Chondrocyte (in vitro differentiated cells): ENCODE measurements around the gene MCC. TPM values are rescaled to one million over a fixed set of nuclear protein-coding genes. Genes with fewer than 3 reads are reported as not detected.
"Not testable (repeated sequence)": the region's sequence is repeated elsewhere in the genome, so short reads cannot be mapped to it uniquely, and the experiment has no call there.

Experiments
- DNase-seq: peaks from one replicate; pipeline ENCODE4 v3.0.0; 2021; ENCODE audit warnings: mixed read lengths, low spot score
- H3K27ac Mint-ChIP-seq: one replicate; pipeline ENCODE4 v1.8.0; 2021; ENCODE audit warnings: mild to moderate bottlenecking, moderate library complexity, mixed read lengths; ENCODE audit not compliant: unreplicated experiment
- H3K27me3 Mint-ChIP-seq: 2 replicates; pipeline ENCODE4 v1.8.0; 2021; ENCODE audit warnings: low read depth, mixed read lengths
- H3K36me3 Mint-ChIP-seq: 2 replicates; pipeline ENCODE4 v1.8.0; 2021; ENCODE audit warnings: low read depth, mixed read lengths
- H3K4me1 Mint-ChIP-seq: 2 replicates; pipeline ENCODE4 v1.8.0; 2021; ENCODE audit warnings: low read depth, mild to moderate bottlenecking, mixed read lengths
- H3K4me3 Mint-ChIP-seq: one replicate; pipeline ENCODE4 v1.8.0; 2021; ENCODE audit warnings: mild to moderate bottlenecking, moderate library complexity, mixed read lengths; ENCODE audit not compliant: unreplicated experiment
- H3K9me3 Mint-ChIP-seq: 2 replicates; pipeline ENCODE4 v1.8.0; 2021; ENCODE audit warnings: low read depth, mixed read lengths
- total RNA-seq: library from RNA; stranded (reverse); gene quantifications from 3 replicates; pipeline ENCODE4 v1.2.1, GENCODE V29; 2021
- TF ChIP-seq, protein P1 (sequence below): fragments of 200-600 bp; sonication (generic); IDR thresholded peaks from 2 replicates; pipeline ENCODE4 v1.5.0; 2021; ENCODE audit warnings: antibody characterized with exemption, mild to moderate bottlenecking, moderate library complexity

MCC gene
- total RNA-seq, 1 donor from 2014 or later, result 15.0 TPM

DNA sequence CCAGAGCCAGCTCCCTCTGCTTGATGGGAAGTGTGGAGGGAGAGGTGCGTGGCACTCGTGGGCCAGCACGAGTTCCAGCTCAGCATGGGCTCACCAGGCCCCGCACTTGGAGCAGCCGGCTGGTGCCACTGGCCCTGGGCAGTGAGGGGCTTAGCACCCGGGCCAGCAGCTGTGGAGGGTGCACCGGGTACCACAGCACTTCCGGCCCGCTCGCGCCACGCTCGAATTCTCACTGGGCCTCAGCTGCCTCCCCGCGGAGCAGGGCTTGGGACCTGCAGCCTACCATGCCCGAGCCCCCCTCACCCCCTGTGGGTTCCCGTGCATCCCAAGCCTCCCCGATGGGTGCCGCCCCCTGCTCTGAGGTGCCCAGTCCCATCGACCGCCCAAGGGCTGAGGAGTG is 413.2 kb downstream of the MCC start:
- Mint-ChIP-seq H3K4me3 (no peak overlapping the region), H3K27me3 (no peaks in the 10 kb centered on the region), H3K36me3 (peaks cover 27% of the 10 kb centered on the region), H3K27ac (no peak overlapping the region), H3K9me3 (peaks cover 27% of the 10 kb centered on the region), H3K4me1 (no peaks in the 10 kb centered on the region)
- no peak for DNase-seq
- TF ChIP-seq, protein P1, sequence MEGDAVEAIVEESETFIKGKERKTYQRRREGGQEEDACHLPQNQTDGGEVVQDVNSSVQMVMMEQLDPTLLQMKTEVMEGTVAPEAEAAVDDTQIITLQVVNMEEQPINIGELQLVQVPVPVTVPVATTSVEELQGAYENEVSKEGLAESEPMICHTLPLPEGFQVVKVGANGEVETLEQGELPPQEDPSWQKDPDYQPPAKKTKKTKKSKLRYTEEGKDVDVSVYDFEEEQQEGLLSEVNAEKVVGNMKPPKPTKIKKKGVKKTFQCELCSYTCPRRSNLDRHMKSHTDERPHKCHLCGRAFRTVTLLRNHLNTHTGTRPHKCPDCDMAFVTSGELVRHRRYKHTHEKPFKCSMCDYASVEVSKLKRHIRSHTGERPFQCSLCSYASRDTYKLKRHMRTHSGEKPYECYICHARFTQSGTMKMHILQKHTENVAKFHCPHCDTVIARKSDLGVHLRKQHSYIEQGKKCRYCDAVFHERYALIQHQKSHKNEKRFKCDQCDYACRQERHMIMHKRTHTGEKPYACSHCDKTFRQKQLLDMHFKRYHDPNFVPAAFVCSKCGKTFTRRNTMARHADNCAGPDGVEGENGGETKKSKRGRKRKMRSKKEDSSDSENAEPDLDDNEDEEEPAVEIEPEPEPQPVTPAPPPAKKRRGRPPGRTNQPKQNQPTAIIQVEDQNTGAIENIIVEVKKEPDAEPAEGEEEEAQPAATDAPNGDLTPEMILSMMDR, result no peak

DNA sequence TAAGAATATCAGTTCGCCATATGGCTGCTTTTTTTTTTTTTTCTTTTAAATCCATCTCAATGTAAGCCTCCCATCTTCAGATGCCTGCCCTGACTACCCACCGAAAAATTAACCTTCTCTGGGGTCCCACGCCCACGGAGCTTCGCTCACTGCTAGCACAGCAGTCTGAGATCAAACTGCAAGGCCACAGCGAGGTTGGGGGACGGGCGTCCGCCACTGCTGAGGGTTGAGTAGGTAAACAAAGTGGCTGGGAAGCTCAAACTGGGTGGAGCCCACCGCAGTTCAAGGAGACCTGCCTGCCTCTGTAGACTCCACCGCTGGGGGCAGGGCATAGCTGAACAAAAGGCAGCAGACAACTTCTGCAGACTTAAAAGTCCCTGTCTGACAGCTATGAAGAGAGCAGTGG is 414.6 kb downstream of the MCC start:
- not testable (repeated sequence) for H3K4me1 Mint-ChIP-seq, H3K27ac Mint-ChIP-seq, H3K27me3 Mint-ChIP-seq, DNase-seq, H3K4me3 Mint-ChIP-seq
- Mint-ChIP-seq H3K9me3 (peaks cover 21% of the 10 kb centered on the region), H3K36me3 (peaks cover 20% of the 10 kb centered on the region)

DNA sequence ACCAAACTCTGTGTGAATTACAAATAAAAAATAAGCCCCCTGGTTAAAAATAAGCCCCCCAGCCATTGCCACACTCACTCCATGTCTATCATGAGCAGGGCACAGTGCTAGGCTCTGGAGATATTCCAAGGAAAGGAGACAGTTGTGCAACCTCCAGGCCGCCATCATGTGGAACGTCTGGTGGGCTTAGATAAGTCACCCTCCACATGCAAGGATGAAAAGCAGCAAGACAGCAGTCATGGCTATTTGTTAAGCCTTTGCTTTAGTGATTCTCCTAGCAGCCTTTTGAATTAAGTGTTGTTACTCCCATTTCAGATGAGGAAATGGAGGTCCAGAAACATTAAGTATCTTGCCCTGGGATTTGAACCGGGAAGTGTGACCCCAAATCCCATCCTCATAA is 416.9 kb downstream of the MCC start:
- TF ChIP-seq, protein P1, result no peak
- Mint-ChIP-seq H3K4me3 (no peak overlapping the region), H3K9me3 (peaks cover 6% of the 10 kb centered on the region), H3K27ac (no peak overlapping the region), H3K4me1 (no peaks in the 10 kb centered on the region), H3K27me3 (no peaks in the 10 kb centered on the region), H3K36me3 (peaks cover 14% of the 10 kb centered on the region)
- DNase-seq, result no peak

DNA sequence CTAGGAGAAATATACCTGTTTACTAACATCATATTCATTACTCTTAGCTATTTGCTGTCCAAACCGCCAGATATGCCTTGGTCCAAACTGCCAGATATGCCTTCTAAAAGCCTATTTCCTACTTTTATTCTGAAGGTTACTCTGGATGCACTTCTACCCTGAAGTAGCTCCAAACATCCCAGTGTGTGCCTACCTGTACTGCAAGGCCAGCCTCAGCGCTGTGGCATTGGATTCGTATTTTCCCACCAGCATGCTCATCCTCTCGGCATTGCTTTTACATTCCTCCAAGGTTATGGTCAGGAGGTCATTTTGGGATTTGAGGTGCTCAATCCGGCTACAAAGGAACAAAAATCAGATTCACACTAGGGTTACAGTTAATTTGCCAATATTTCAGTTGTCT is 417.4 kb downstream of the MCC start:
- TF ChIP-seq, protein P1, result no peak
- H3K36me3 Mint-ChIP-seq, result peaks cover 15% of the 10 kb centered on the region

DNA sequence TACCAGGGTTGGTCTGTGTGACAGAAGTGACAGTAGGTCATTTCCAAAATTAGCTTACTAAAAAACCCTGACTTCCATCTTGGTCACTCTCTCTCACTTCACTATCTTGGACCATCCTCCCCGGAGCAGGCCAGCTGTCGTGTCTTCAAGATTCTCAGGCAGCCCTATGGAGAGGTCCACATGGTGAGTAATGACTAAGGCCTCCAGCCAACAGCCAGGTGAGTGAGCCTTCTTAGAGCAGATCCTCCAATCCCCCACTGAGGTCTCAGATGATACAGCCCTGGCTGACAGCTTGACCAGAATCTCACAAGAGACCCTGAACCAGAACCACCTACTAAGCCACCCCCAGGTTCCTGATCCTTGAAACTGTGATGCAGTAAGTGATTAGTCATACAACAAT is 419.7 kb downstream of the MCC start:
- Mint-ChIP-seq H3K36me3 (peaks cover 10% of the 10 kb centered on the region), H3K4me1 (no peaks in the 10 kb centered on the region), H3K9me3 (no peaks in the 10 kb centered on the region), H3K27me3 (no peaks in the 10 kb centered on the region), H3K27ac (no peak overlapping the region), H3K4me3 (no peak overlapping the region)
- TF ChIP-seq, protein P1, result no peak
- DNase-seq, result no peak

More for the DNA sequence above, 417.4 kb downstream of the MCC start:
- Mint-ChIP-seq H3K4me1 (no peaks in the 10 kb centered on the region), H3K9me3 (peaks cover 2% of the 10 kb centered on the region), H3K27ac (no peak overlapping the region), H3K27me3 (no peaks in the 10 kb centered on the region), H3K4me3 (no peak overlapping the region)
- DNase-seq, result no peak

DNA sequence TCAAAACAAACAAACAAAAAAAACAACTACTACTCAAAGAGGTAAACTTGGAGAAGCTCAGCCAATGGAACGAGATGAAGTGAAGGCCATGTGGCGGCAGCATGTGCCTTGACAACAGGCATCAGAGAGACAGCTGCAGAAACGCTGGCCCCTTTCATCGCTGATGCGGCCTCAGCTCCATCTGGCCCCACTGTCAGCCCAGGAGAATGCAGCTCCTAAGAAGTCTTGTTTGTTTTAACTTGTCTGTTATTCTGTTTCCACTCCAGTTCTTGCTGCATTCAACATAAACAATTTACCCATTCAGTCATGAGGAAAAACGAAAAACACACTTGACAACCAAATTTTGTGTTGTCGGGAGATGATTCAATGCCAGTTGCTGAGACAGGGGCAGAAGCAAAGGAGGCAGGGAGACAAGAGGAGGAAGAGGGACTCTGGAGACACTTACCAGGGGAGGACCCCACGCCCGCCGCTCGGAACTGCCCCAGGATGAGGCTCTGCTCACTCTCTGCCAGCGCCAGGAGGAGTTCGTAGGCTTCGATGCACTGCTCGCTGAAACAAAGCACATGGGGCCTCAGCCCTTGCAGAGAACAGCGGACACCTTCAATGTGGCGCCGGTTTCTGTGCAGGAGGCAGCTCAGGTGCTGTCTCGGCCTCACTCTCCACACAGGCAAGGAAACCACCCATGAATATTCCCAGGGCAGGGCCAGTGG is 420.5 kb downstream of the MCC start:
- peaks cover 8% of the 10 kb centered on the region for H3K36me3 Mint-ChIP-seq
- no peak overlapping the region for H3K4me3 Mint-ChIP-seq
- TF ChIP-seq, protein P1, result no peak
- peaks cover 5% of the 10 kb centered on the region for H3K4me1 Mint-ChIP-seq
- H3K27me3 Mint-ChIP-seq, result no peaks in the 10 kb centered on the region
- no peaks in the 10 kb centered on the region for H3K9me3 Mint-ChIP-seq
- peak; percentile 59 for DNase-seq
- no peak overlapping the region for H3K27ac Mint-ChIP-seq
